Measurements from ENCODE around the gene PJVK.
"Not testable (repeated sequence)": the region's sequence is repeated elsewhere in the genome, so short reads cannot be mapped to it uniquely, and the experiment has no call there.

Gene PJVK

DNA sequence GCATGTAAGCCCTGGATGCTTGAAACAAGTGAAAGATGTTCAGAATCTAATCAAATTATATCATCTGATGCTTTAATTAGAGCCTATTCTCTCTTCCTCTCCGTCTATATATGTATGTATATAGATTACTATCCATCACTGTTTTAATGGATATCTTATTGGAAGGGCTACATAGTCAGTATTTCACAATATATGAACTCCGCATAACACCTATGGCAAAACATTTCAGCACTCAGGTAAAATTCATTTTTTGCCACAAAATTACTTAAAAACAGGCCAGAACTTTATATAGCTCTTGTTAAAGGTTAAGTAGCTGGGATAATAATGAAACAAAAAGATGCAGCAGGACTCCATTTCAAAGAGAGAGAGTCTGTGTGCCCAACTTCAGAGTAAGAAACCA lies 1.2 kb downstream of the PJVK start:
- no peak for TF ChIP-seq CTCF (IDR thresholded peaks at IDR 0.05; ENCODE audit: borderline replicate concordance, control extremely low read depth, extremely low read depth, insufficient read depth, missing control alignments)
- in situ Hi-C loops (cut with MboI; ENCODE audit: low sequenced_read_pairs, unreplicated experiment) = no loop called here
- DNase-seq (ENCODE audit: low spot score) = no peak

GRCh38 chr2:178452870-178453269 lies 1.7 kb downstream of the PJVK start:
- no peak for TF ChIP-seq CTCF (IDR thresholded peaks at IDR 0.05; ENCODE audit: borderline replicate concordance, control extremely low read depth, extremely low read depth, insufficient read depth, missing control alignments)
- in situ Hi-C loops (cut with MboI; ENCODE audit: low sequenced_read_pairs, unreplicated experiment) = no loop called here
- no peak for DNase-seq (ENCODE audit: low spot score)

DNA sequence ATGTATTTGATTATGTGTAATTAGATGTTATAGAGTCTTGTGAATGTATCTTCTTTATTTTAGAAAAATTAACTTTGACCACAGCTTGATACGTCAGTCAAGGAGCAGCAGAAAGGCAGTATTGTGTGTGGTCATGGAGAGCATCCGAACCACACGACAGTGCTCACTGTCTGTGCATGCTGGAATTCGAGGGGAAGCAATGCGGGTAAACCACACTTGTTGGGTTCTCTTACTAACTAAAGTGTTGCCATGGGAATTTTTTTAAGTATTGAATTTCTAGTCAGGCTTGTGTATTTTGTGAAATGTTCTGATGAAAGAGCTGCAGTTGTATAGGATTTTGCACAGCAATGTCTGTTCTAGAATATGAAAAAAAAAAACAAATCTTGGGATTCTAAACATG lies 4.8 kb downstream of the PJVK start:
- no peak for TF ChIP-seq CTCF (IDR thresholded peaks at IDR 0.05; ENCODE audit: borderline replicate concordance, control extremely low read depth, extremely low read depth, insufficient read depth, missing control alignments)
- in situ Hi-C loops (cut with MboI; ENCODE audit: low sequenced_read_pairs, unreplicated experiment) = no loop called here
- no peak for DNase-seq (ENCODE audit: low spot score)

DNA sequence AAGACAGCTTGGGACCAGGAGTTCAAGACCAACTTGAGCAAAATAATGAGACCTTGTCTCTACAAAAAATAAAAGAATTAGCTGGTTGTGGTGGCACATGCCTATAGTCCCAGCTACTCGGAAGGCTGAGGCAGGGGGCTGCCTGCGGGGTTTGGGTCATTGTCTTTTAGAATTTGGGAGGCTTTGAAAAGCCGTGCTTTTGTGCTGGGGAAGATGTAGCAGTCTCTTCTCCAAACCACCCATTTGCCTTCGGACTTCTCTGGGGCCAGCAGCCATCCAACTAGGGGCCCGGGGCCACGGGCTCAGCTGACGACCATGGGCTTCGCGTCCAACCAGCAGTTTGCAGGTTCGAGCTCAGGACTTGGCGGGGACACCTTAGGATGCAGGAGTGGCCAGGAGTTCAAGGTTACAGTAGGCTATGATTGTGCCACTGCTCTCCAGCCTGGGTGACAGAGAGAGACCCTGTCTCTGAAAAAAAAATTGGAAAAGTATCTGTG lies 6.3 kb downstream of the PJVK start:
- in situ Hi-C loops (cut with MboI; ENCODE audit: low sequenced_read_pairs, unreplicated experiment) = no loop called here
- DNase-seq (ENCODE audit: low spot score) = no peak
- TF ChIP-seq CTCF (IDR thresholded peaks at IDR 0.05; ENCODE audit: borderline replicate concordance, control extremely low read depth, extremely low read depth, insufficient read depth, missing control alignments) = no peak

- DNase-seq (ENCODE audit: low spot score) = no peak
- in situ Hi-C loops (cut with MboI; ENCODE audit: low sequenced_read_pairs, unreplicated experiment) = no loop called here
- no peak for TF ChIP-seq CTCF (IDR thresholded peaks at IDR 0.05; ENCODE audit: borderline replicate concordance, control extremely low read depth, extremely low read depth, insufficient read depth, missing control alignments)
Observed at GRCh38 chr2:178469219-178469849, 18.2 kb downstream of the PJVK start.

GRCh38 chr2:178471313-178471712 lies 20.1 kb downstream of the PJVK start:
- in situ Hi-C loops (cut with MboI; ENCODE audit: low sequenced_read_pairs, unreplicated experiment); DNase-seq (ENCODE audit: low spot score): not testable (repeated sequence)

DNA sequence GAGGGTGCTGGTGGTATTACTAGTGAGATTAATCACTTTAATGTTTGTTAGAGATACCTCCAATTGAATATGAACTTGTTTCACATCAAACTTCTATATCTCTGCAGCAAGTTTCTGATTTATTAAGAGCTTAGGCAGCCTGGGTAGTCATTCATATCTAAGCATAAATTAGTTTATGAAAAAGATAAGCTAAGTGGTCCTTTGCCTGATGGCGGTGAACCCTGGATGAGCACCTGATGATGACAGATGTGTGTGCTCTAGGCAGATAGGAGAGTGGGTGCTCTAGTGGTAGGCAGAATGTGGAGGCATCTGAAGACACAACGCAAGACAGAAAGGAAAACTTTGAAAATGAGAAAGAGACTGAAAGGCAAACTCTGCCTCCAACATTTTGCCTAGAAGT lies 22.2 kb downstream of the PJVK start:
- in situ Hi-C loops (cut with MboI; ENCODE audit: low sequenced_read_pairs, unreplicated experiment) = no loop called here
- TF ChIP-seq CTCF (IDR thresholded peaks at IDR 0.05; ENCODE audit: borderline replicate concordance, control extremely low read depth, extremely low read depth, insufficient read depth, missing control alignments) = no peak
- DNase-seq (ENCODE audit: low spot score) = no peak

Data from GM13976 (cell line).